Thyroid gland (tissue), 4 donors: ENCODE results near the gene EFNA3. TPM values are rescaled to one million over a fixed set of nuclear protein-coding genes. Genes with fewer than 3 reads are reported as not detected.

Source experiments
- DNase-seq, 2 donors: peaks; one replicate each; pipeline ENCODE4 v3.0.0-alpha.2; 2019
- H3K27ac ChIP-seq, 3 donors: fragments of 200-600 bp; sonication (generic); 1 replicate in 2 of 3; 2 replicates in 1 of 3; pipeline ENCODE4 v1.5.1; 2016 to 2019; ENCODE audit warnings: mild to moderate bottlenecking in 1 of 3, moderate library complexity in 1 of 3
- H3K27me3 ChIP-seq: fragments of 200-600 bp; sonication (generic); one replicate; pipeline ENCODE4 v1.5.1; 2019
- H3K36me3 ChIP-seq, 2 donors: fragments of 200-600 bp; sonication (generic); one replicate each; pipeline ENCODE4 v1.5.1; 2016 to 2019
- H3K4me1 ChIP-seq, 2 donors: fragments of 200-600 bp; sonication (generic); one replicate each; pipeline ENCODE4 v1.5.1; 2017 to 2019
- H3K4me3 ChIP-seq, 3 donors: fragments of 200-600 bp; sonication (generic); replicated peaks in 1 of 3; 1 replicate in 2 of 3; 2 replicates in 1 of 3; pipeline ENCODE4 v1.5.1; 2016; ENCODE audit warnings: mild to moderate bottlenecking in 1 of 3
- H3K9me3 ChIP-seq: fragments of 200-600 bp; sonication (generic); one replicate; pipeline ENCODE4 v1.5.1; 2017
- POLR2A ChIP-seq, 2 donors: fragments of 450-650 bp; IDR thresholded peaks; one replicate each; pipeline ENCODE4 v1.6.1; 2017; ENCODE audit warnings: antibody characterized with exemption in 2 of 2, mild to moderate bottlenecking in 2 of 2, moderate library complexity in 1 of 2
- WGBS, 2 donors: methylation state at CpG; one replicate each; pipeline ENCODE4 v1.1.5; 2017; 5-methylcytosine and 5-hydroxymethylcytosine counted together
- intact Hi-C: fragments of 100-400 bp; cut with DNase I; formaldehyde crosslinking; loops from one replicate; pipeline ENCODE4 v1.15.1; 2023
- total RNA-seq, 4 donors: library from RNA; depleted of rRNA; stranded (reverse); fragments of >200 nt; gene quantifications; one replicate each; pipeline ENCODE4 v1.2.3, GENCODE V29; 2016
- TF ChIP-seq, protein P1 (sequence below), 6 experiments: fragments of 200-600 bp in 3 of 6; fragments of 450-650 bp in 3 of 6; sonication (generic) in 3 of 6; IDR thresholded peaks; one replicate each; pipeline ENCODE4 v1.5.1; 2016 to 2019; ENCODE audit warnings: antibody characterized with exemption in 6 of 6, mild to moderate bottlenecking in 2 of 6, inconsistent platforms in 1 of 6, moderate library complexity in 1 of 6

Gene EFNA3
- total RNA-seq, 4 donors from 2014 or later, result 1.2 to 2.9 (median 2.0) TPM

DNA sequence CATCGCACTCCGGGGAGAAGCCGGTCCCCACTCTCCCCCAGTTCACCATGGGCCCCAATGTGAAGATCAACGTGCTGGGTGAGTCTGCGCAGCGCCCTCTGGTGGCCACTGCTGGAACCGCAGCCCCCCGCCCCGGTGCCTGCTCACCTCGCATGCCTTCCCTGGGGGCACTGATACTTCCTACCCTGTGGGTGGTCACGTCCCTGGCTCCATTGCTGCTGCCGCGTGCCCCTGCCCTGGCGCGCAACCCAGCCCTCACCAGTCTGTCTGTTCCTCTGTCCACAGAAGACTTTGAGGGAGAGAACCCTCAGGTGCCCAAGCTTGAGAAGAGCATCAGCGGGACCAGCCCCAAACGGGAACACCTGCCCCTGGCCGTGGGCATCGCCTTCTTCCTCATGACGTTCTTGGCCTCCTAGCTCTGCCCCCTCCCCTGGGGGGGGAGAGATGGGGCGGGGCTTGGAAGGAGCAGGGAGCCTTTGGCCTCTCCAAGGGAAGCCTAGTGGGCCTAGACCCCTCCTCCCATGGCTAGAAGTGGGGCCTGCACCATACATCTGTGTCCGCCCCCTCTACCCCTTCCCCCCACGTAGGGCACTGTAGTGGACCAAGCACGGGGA is 7.6 kb downstream of the EFNA3 start:
- Histone ChIP-seq H3K4me1 (peaks cover 25 to 48% of the 10 kb centered on the region in 2 donors), H3K36me3 (no peaks in the 10 kb centered on the region), H3K9me3 (no peaks in the 10 kb centered on the region), H3K4me3 (peak overlapping the region in 1 of 3 donors; percentile 51), H3K27me3 (peaks cover 25% of the 10 kb centered on the region), H3K27ac (peak overlapping the region in 1 of 3 donors; percentile 87)
- 11 to 27% methylated on average over 2 to 17 of the region's 24 CpGs for WGBS, 2 donors
- intact Hi-C loops, result no loop called here
- no peak for TF ChIP-seq POLR2A (IDR thresholded peaks at IDR 0.05)
- TF ChIP-seq, protein P1, sequence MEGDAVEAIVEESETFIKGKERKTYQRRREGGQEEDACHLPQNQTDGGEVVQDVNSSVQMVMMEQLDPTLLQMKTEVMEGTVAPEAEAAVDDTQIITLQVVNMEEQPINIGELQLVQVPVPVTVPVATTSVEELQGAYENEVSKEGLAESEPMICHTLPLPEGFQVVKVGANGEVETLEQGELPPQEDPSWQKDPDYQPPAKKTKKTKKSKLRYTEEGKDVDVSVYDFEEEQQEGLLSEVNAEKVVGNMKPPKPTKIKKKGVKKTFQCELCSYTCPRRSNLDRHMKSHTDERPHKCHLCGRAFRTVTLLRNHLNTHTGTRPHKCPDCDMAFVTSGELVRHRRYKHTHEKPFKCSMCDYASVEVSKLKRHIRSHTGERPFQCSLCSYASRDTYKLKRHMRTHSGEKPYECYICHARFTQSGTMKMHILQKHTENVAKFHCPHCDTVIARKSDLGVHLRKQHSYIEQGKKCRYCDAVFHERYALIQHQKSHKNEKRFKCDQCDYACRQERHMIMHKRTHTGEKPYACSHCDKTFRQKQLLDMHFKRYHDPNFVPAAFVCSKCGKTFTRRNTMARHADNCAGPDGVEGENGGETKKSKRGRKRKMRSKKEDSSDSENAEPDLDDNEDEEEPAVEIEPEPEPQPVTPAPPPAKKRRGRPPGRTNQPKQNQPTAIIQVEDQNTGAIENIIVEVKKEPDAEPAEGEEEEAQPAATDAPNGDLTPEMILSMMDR (IDR thresholded peaks at IDR 0.05), result peak; percentile 74 to 100 (median 94)
- peak; percentile 59 to 65 for DNase-seq

DNA sequence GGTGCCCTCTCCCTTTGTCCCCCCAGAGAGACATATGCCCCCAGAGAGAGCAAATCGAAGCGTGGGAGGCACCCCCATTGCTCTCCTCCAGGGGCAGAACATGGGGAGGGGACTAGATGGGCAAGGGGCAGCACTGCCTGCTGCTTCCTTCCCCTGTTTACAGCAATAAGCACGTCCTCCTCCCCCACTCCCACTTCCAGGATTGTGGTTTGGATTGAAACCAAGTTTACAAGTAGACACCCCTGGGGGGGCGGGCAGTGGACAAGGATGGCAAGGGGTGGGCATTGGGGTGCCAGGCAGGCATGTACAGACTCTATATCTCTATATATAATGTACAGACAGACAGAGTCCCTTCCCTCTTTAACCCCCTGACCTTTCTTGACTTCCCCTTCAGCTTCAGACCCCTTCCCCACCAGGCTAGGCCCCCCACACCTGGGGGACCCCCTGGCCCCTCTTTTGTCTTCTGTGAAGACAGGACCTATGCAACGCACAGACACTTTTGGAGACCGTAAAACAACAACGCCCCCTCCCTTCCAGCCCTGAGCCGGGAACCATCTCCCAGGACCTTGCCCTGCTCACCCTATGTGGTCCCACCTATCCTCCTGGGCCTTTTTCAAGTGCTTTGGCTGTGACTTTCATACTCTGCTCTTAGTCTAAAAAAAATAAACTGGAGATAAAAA is 8.4 kb downstream of the EFNA3 start:
- Histone ChIP-seq H3K27ac (no peak overlapping the region), H3K9me3 (no peaks in the 10 kb centered on the region), H3K27me3 (peaks cover 17% of the 10 kb centered on the region), H3K36me3 (no peaks in the 10 kb centered on the region), H3K4me3 (no peak overlapping the region), H3K4me1 (peaks cover 18 to 46% of the 10 kb centered on the region in 2 donors)
- TF ChIP-seq, protein P1 (IDR thresholded peaks at IDR 0.05), result no peak
- no peak for TF ChIP-seq POLR2A (IDR thresholded peaks at IDR 0.05)
- intact Hi-C loops, result no loop called here
- DNase-seq, result no peak
- WGBS, 2 donors, result 59 to 65% methylated on average over 7 of the region's 8 CpGs

DNA sequence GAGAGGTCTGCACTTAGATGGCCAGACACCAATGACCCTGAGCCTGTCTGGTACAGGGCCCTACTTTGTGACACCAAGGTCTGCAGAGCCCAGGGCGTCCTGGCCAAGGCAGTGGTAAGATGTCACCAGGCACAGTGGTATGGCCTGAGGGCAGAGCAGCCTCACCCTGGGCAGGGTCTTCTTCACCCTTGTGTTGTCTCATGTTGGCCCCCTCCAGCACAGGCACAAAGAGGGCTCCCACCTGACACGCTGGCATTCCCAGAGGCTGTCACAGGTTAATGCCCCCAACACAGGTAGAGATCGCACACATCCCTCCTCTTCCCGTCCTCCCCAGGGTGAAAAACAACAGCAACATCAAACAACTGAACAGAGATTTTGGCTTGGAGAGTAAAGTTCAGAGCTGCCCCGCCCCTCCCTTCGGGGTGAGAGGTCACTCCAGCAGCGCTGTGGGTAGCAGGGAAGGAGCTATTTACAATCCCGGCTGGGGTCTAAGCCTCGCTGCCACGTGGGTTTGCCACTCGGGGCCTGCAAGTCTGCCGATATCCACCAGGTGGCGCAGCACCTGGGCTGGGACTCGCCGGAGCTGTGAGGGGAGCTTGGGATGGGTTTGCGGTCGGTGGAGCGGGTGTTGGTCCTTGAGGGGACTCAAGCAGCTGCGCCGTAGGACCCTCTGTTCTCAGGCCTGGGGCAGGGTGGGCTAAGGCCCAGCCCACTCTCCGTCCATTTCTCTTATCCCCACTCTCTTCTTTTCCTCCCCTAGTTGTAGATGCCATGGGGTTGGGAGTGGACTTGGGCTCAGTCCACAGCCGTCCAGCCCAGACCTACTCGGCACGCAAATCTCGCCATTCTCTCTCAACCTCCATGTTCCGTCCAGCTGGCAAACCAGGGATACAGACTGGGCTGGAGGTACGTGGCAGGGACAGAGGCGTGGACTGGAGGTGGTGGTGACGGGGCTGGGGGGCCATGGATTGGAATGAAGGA is 12.7 kb downstream of the EFNA3 start:
- DNase-seq, result peak; percentile 74 to 80
- WGBS, 2 donors, result 20 to 24% methylated on average over 28 to 29 of the region's 29 CpGs
- intact Hi-C loops, result loop anchor here (2.0 to 5.0 kb wide), 2 partner anchors 36 to 75 kb away; partner anchors contain the start of gene EFNA1
- Histone ChIP-seq H3K4me1 (peaks cover 7 to 34% of the 10 kb centered on the region in 2 donors), H3K4me3 (no peak overlapping the region), H3K27ac (no peak overlapping the region), H3K36me3 (no peaks in the 10 kb centered on the region), H3K27me3 (no peaks in the 10 kb centered on the region), H3K9me3 (no peaks in the 10 kb centered on the region)
- no peak for TF ChIP-seq POLR2A (IDR thresholded peaks at IDR 0.05)
- TF ChIP-seq, protein P1 (IDR thresholded peaks at IDR 0.05), result peak; percentile 91 to 99 (median 95)

DNA sequence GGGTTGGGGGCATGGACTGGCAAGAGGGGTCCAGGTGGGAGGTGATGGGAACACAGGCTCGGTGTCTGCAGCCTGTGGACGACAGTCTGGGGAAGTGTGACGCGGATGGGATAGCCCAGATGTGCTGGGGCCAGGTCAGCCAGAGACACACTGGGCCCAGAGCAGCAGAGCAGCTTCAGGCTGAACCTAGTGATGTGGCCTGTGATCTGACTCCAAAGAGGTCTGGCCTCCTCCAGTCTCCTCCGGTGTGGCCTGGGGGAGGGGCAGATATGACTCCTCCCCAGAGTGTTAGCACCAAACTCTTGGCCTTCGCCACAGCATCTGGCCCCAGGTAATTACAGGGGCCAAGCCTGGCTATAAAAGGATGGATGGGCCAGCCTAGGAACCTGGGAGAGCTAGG is 13.5 kb downstream of the EFNA3 start:
- Histone ChIP-seq H3K27me3 (no peaks in the 10 kb centered on the region), H3K27ac (no peak overlapping the region), H3K4me3 (no peak overlapping the region), H3K36me3 (no peaks in the 10 kb centered on the region), H3K9me3 (no peaks in the 10 kb centered on the region), H3K4me1 (peaks cover 7 to 27% of the 10 kb centered on the region in 2 donors)
- TF ChIP-seq POLR2A (IDR thresholded peaks at IDR 0.05), result no peak
- TF ChIP-seq, protein P1 (IDR thresholded peaks at IDR 0.05), result no peak
- 83 to 84% methylated on average over 5 to 6 of the region's 6 CpGs for WGBS, 2 donors
- intact Hi-C loops, result loop anchor here (5.0 kb wide), 1 partner anchor 35 kb away; the partner anchor contains the start of gene EFNA1
- no peak for DNase-seq
